Heart left ventricle (tissue), 16 donors: ENCODE measurements around the gene FAM163A. TPM values are rescaled to one million over a fixed set of nuclear protein-coding genes. Genes with fewer than 3 reads are reported as not detected.

ENCODE experiments used
- ATAC-seq, 4 donors: fragments of 200-7000 bp; cut with Tn5 transposase; one replicate each; pipeline ENCODE4 v1.9.1; 2020 to 2022; ENCODE audit warnings: moderate library complexity in 4 of 4, mild to moderate bottlenecking in 3 of 4, moderate number of reproducible peaks in 1 of 4
- DNase-seq, 5 donors: peaks; one replicate each; pipeline ENCODE4 v3.0.0-alpha.2; 2020
- H3K27ac ChIP-seq, 12 donors: fragments of 200-600 bp; sonication (generic) in 4 of 12; one replicate each; pipeline versions ENCODE4 v1.5.0 to v1.8.0; 2016 to 2022; ENCODE audit warnings: mild to moderate bottlenecking in 2 of 12
- H3K27me3 ChIP-seq, 9 donors: fragments of 200-600 bp; sonication (generic) in 2 of 9; one replicate each; pipeline versions ENCODE4 v1.5.1 to v1.8.0; 2016 to 2022; ENCODE audit warnings: mild to moderate bottlenecking in 3 of 9
- H3K36me3 ChIP-seq, 9 donors: fragments of 200-600 bp; sonication (generic) in 2 of 9; one replicate each; pipeline versions ENCODE4 v1.5.0 to v1.8.0; 2018 to 2022; ENCODE audit warnings: mild to moderate bottlenecking in 2 of 9
- H3K4me1 ChIP-seq, 12 donors: fragments of 200-600 bp; sonication (generic) in 4 of 12; one replicate each; pipeline versions ENCODE4 v1.5.0 to v1.8.0; 2016 to 2022; ENCODE audit warnings: mild to moderate bottlenecking in 3 of 12
- H3K4me3 ChIP-seq, 12 donors: fragments of 200-600 bp; sonication (generic) in 4 of 12; one replicate each; pipeline versions ENCODE4 v1.5.0 to v1.8.0; 2017 to 2022; ENCODE audit warnings: mild to moderate bottlenecking in 9 of 12, moderate library complexity in 4 of 12
- H3K9me3 ChIP-seq, 12 donors: fragments of 200-600 bp; sonication (generic) in 4 of 12; one replicate each; pipeline versions ENCODE4 v1.5.0 to v1.8.0; 2016 to 2022; ENCODE audit warnings: mild to moderate bottlenecking in 1 of 12
- CTCF ChIP-seq, 12 donors: fragments of 200-600 bp; sonication (generic) in 4 of 12; IDR thresholded peaks; one replicate each; pipeline versions ENCODE4 v1.5.0 to v1.8.0; 2018 to 2022; ENCODE audit warnings: antibody characterized with exemption in 12 of 12, mild to moderate bottlenecking in 5 of 12
- POLR2A ChIP-seq, 2 donors: fragments of 450-650 bp; IDR thresholded peaks; one replicate each; pipeline ENCODE4 v1.6.1; 2017; ENCODE audit warnings: antibody characterized with exemption in 2 of 2, mild to moderate bottlenecking in 2 of 2, moderate library complexity in 2 of 2
- WGBS, 4 donors: extraction: QIAGEN DNeasy Blood & Tissue Kit in 2 of 4; methylation state at CpG; one replicate each; pipeline versions ENCODE4 v1.1.5 to v1.1.7; 2013 to 2018; 5-methylcytosine and 5-hydroxymethylcytosine counted together
- intact Hi-C, 10 donors: fragments of 100-400 bp; cut with DNase I; formaldehyde crosslinking; loops; one replicate each; pipeline versions ENCODE4 v1.11.1 to v1.14.2; 2022
- polyA plus RNA-seq, 2 donors: library from polyadenylated mRNA; stranded (reverse); fragments of 200-250 nt; gene quantifications; one replicate each; pipeline ENCODE4 v1.2.3, GENCODE V29; 2013
- total RNA-seq, 9 donors: library from RNA; depleted of rRNA in 2 of 9; stranded (reverse); fragments of >200 nt in 2 of 9; fragmentation: NEBNext Ultra II Directional in 3 of 9; extraction: Animal tissue kit (Norgen Biotek cat#: 25700) in 3 of 9; gene quantifications; one replicate each; pipeline versions ENCODE4 v1.1.0 to v1.2.4, GENCODE V29; 2016 to 2023
- donor health status: ischemic (EF 13 %, LVEDD 7.1; RV severe dilation, severe dysfunction).
- donor health status: healthy with polysubstance abuse.
- donor health status: DM: no; HTN: yes; CAD: no.
- donor health status: DM: no; HTN: no; CAD: no.
- donor health status: ischemic (EF 25% LVEDD 6.9; RV normal size, moderate dysfunction).
- donor health status: ischemic (EF 25% LVEDD 5.7; RV mildly dilated, moderate dysfunction).
- donor health status: healthy.
- donor health status: DM: yes; HTN: yes; CAD: no.
- donor health status: ischemic (EF 35%, LVEDD 5.7; RV mildly dilated, moderate dysfunction).
- donor health status: nonischemic (EF 11% LVEDD 7.7; RV severe dilation, severe dysfunction).
- donor health status: DM: yes; HTN: yes; CAD: no.
- donor health status: PGD.
- donor health status: ischemic (EF 29% LVEDD 5.4; RV normal size, mild dysfunction).
- donor health status: nonischemic (EF 23%, LVEDD 6.1; RV moderate dilation, normal function).

FAM163A gene
- total and polyA plus RNA-seq, 11 donors: 0.04 to 0.28 (median 0.16) TPM; not detected in 1

- DNase-seq (no peak), ATAC-seq (no peak)
- no peaks in the 10 kb centered on the region for H3K36me3 ChIP-seq
- no peak overlapping the region for H3K4me3 ChIP-seq
- intact Hi-C loops: no loop called here
- no peak for TF ChIP-seq POLR2A (IDR thresholded peaks at IDR 0.05)
- TF ChIP-seq CTCF (IDR thresholded peaks at IDR 0.05): no peak
- H3K9me3 ChIP-seq: peaks cover 0 to 65% (median 37%) of the 10 kb centered on the region in 12 donors
- H3K27ac ChIP-seq: no peak overlapping the region
- H3K27me3 ChIP-seq: peaks cover 0 to 5% (median 0%) of the 10 kb centered on the region in 9 donors
- H3K4me1 ChIP-seq: peaks cover 0 to 12% (median 7%) of the 10 kb centered on the region in 12 donors
These were observed 28.5 kb upstream of the FAM163A start for GRCh38 chr1:179714623-179715022.

- DNase-seq (no peak), ATAC-seq (no peak)
- Histone ChIP-seq H3K36me3 (no peaks in the 10 kb centered on the region), H3K4me1 (no peaks in the 10 kb centered on the region), H3K27ac (no peak overlapping the region), H3K27me3 (no peaks in the 10 kb centered on the region), H3K4me3 (no peak overlapping the region), H3K9me3 (peaks cover 0 to 67% (median 39%) of the 10 kb centered on the region in 12 donors)
- intact Hi-C loops: no loop called here
- TF ChIP-seq POLR2A (IDR thresholded peaks at IDR 0.05) (no peak), CTCF (IDR thresholded peaks at IDR 0.05) (no peak)
These were observed 23.8 kb upstream of the FAM163A start for GRCh38 chr1:179719272-179719671.

GRCh38 chr1:179728271-179728670 lies 14.8 kb upstream of the FAM163A start:
- Histone ChIP-seq H3K4me1 (no peaks in the 10 kb centered on the region), H3K27me3 (peaks cover 0 to 21% (median 0%) of the 10 kb centered on the region in 9 donors), H3K36me3 (no peaks in the 10 kb centered on the region), H3K27ac (no peak overlapping the region), H3K9me3 (no peaks in the 10 kb centered on the region), H3K4me3 (no peak overlapping the region)
- TF ChIP-seq CTCF (IDR thresholded peaks at IDR 0.05): no peak
- TF ChIP-seq POLR2A (IDR thresholded peaks at IDR 0.05): no peak
- ATAC-seq (peak in 2 of 4 donors; percentile 28 to 36), DNase-seq (no peak)
- WGBS, 4 donors: 33 to 51% (median 37%) methylated on average over 2 of the region's 2 CpGs
- intact Hi-C loops: no loop called here

GRCh38 chr1:179729881-179730280 lies 13.2 kb upstream of the FAM163A start:
- ATAC-seq (no peak), DNase-seq (no peak)
- 81 to 90% (median 84%) methylated on average over 4 of the region's 4 CpGs for WGBS, 4 donors

More at GRCh38 chr1:179729881-179730280, 13.2 kb upstream of the FAM163A start:
- no peak overlapping the region for H3K4me3 ChIP-seq
- no peaks in the 10 kb centered on the region for H3K36me3 ChIP-seq
- H3K27me3 ChIP-seq: peaks cover 0 to 21% (median 0%) of the 10 kb centered on the region in 9 donors
- H3K4me1 ChIP-seq: no peaks in the 10 kb centered on the region
- H3K27ac ChIP-seq: no peak overlapping the region
- intact Hi-C loops: no loop called here
- TF ChIP-seq POLR2A (IDR thresholded peaks at IDR 0.05): no peak
- TF ChIP-seq CTCF (IDR thresholded peaks at IDR 0.05): no peak
- H3K9me3 ChIP-seq: no peaks in the 10 kb centered on the region
